NCI-H1092 treated with DMSO at 0.1 percent for 48 hours (cell line): ENCODE results near the gene PDRG1.
"Not testable (repeated sequence)": the region's sequence is repeated elsewhere in the genome, so short reads cannot be mapped to it uniquely, and the experiment has no call there.

Experiments
- DNase-seq: peaks from one replicate; lab custom pipeline; 2025; lab: John Stamatoyannopoulos, UW

The PDRG1 gene

GRCh38 chr20:31926493-31926892, 25.4 kb downstream of the PDRG1 start:
- no peak for DNase-seq

GRCh38 chr20:31925631-31926030, 26.2 kb downstream of the PDRG1 start:
- no peak for DNase-seq

- DNase-seq = no peak
Observed at GRCh38 chr20:31924561-31924960, 27.3 kb downstream of the PDRG1 start.

GRCh38 chr20:31923388-31924331, 28.2 kb downstream of the PDRG1 start:
- no peak for DNase-seq

GRCh38 chr20:31922588-31922987, 29.3 kb downstream of the PDRG1 start:
- DNase-seq = no peak

GRCh38 chr20:31922181-31922580, 29.7 kb downstream of the PDRG1 start:
- no peak for DNase-seq

GRCh38 chr20:31921480-31921879, 30.4 kb downstream of the PDRG1 start:
- DNase-seq = not testable (repeated sequence)

GRCh38 chr20:31920275-31920855, 31.5 kb downstream of the PDRG1 start:
- DNase-seq = no peak

GRCh38 chr20:31919410-31920155, 32.3 kb downstream of the PDRG1 start:
- DNase-seq = no peak

- DNase-seq = no peak
Observed at GRCh38 chr20:31918466-31919105, 33.3 kb downstream of the PDRG1 start.

GRCh38 chr20:31917962-31918412, 33.9 kb downstream of the PDRG1 start:
- DNase-seq = not testable (repeated sequence)

GRCh38 chr20:31916708-31917107, 35.1 kb downstream of the PDRG1 start:
- DNase-seq = no peak

GRCh38 chr20:31915491-31916280, 36.2 kb downstream of the PDRG1 start:
- peak; percentile 55 for DNase-seq

- DNase-seq = no peak
Observed at GRCh38 chr20:31914170-31914569, 37.7 kb downstream of the PDRG1 start.

GRCh38 chr20:31913431-31914157, 38.3 kb downstream of the PDRG1 start:
- no peak for DNase-seq

- DNase-seq = no peak
Observed at GRCh38 chr20:31910071-31910803, 41.6 kb downstream of the PDRG1 start.

GRCh38 chr20:31909253-31910070, 42.4 kb downstream of the PDRG1 start:
- no peak for DNase-seq

- DNase-seq = no peak
Observed at GRCh38 chr20:31908424-31908823, 43.4 kb downstream of the PDRG1 start.

- no peak for DNase-seq
Observed at GRCh38 chr20:31908016-31908415, 43.8 kb downstream of the PDRG1 start.
